Activated naive CD4-positive, alpha-beta T cell treated with anti-CD3 and anti-CD28 coated beads for 36 hours (primary cell): ENCODE measurements around the gene INHBC. TPM values are rescaled to one million over a fixed set of nuclear protein-coding genes. Genes with fewer than 3 reads are reported as not detected.

ENCODE experiments used
- CTCF ChIA-PET: fragments of 350-600 bp; sonication (Branson Sonifier 250); formaldehyde crosslinking; loops from one replicate; lab custom pipeline; 2021; ENCODE audit warnings: antibody characterized with exemption; lab: Charles Lee
- DNase-seq: peaks from one replicate; pipeline ENCODE4 v3.0.0-alpha.2; 2020
- H3K27ac Mint-ChIP-seq: one replicate; pipeline ENCODE4 v1.8.0; 2021; ENCODE audit warnings: mild to moderate bottlenecking, mixed read lengths
- H3K27me3 Mint-ChIP-seq: one replicate; pipeline ENCODE4 v1.8.0; 2021; ENCODE audit warnings: low read depth, mixed read lengths
- H3K36me3 Mint-ChIP-seq: one replicate; pipeline ENCODE4 v1.8.0; 2021; ENCODE audit warnings: low read depth, mixed read lengths
- H3K4me1 Mint-ChIP-seq: one replicate; pipeline ENCODE4 v1.8.0; 2021; ENCODE audit warnings: low read depth, mixed read lengths
- H3K4me3 Mint-ChIP-seq: one replicate; pipeline ENCODE4 v1.8.0; 2021; ENCODE audit warnings: mild to moderate bottlenecking, moderate library complexity, mixed read lengths
- H3K9me3 Mint-ChIP-seq: one replicate; pipeline ENCODE4 v1.8.0; 2021; ENCODE audit warnings: mixed read lengths
- intact Hi-C: fragments of 100-400 bp; cut with micrococcal nuclease; formaldehyde crosslinking; loops from one replicate; pipeline ENCODE4 v1.15.1; 2023
- total RNA-seq, 2 experiments: library from RNA; stranded (reverse); gene quantifications; one replicate each; pipeline ENCODE4 v1.2.3, GENCODE V29; 2021

The INHBC gene
- total RNA-seq, 2 experiments from 2014 or later, result not detected

DNA sequence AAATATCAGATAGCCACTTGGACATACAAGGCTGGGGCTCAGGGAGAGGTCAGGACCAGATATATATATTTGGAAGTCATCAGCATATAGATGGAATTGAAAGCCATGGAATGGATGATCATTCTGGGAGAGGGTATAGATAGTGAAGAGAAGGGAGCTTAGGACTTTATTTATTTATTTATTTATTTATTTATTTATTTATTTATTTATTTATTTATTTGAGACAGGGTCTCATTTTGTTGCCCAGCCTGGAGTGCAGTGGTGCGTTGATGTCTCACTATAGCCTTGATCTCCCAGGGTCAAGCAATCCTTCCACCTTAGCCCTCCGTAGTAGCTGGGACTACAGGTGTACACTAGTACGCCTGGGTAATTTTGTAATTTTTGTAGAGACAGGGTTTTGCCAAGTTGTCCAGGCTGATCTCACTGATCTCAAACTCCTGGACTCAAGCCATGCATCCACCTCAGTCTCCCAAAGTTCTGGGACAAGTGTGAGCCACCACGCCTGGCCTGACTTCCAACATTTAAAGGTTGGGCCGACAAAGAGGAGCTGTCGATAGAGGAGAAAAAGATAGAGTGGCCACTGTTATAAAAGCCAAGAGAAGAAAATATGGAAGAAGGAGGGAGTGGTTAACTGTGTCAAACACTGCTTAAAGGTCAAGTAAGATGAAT lies 11.8 kb downstream of the INHBC start:
- H3K4me3 Mint-ChIP-seq, result no peak overlapping the region
- intact Hi-C loops, result no loop called here
- H3K36me3 Mint-ChIP-seq, result no peaks in the 10 kb centered on the region

DNA sequence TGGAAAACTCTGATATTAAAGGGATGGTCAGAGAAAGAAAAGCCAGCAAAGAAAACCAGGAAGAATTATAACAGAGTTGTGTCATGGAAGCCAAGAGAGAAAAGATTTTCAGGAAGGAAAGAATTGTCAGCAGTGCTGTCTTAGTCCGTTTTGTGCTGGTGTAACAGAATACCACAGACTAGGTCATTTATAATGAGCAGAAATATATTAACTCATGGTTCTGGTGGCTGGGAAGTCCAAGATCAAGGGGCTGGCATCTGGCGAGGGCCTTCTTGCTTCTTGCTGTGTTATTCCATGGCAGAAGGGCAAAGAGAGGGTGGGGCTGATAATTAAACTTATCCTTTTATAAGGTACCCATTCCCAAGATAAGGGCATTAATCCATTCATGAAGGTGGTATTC lies 14.1 kb downstream of the INHBC start:
- H3K36me3 Mint-ChIP-seq, result no peaks in the 10 kb centered on the region
- no peak overlapping the region for H3K4me3 Mint-ChIP-seq
- CTCF ChIA-PET, result interaction anchor here (0.7 to 1.6 kb wide), 3 partner anchors 10 to 70 kb away, joined by 3 read pairs; no protein-coding TSS in a partner anchor
- DNase-seq, result no peak
- intact Hi-C loops, result no loop called here
- H3K27me3 Mint-ChIP-seq, result no peaks in the 10 kb centered on the region
- no peaks in the 10 kb centered on the region for H3K4me1 Mint-ChIP-seq
- no peak overlapping the region for H3K27ac Mint-ChIP-seq
- no peaks in the 10 kb centered on the region for H3K9me3 Mint-ChIP-seq

More for the DNA sequence above, 11.8 kb downstream of the INHBC start:
- peaks cover 4% of the 10 kb centered on the region for H3K9me3 Mint-ChIP-seq
- H3K4me1 Mint-ChIP-seq, result no peaks in the 10 kb centered on the region
- H3K27me3 Mint-ChIP-seq, result no peaks in the 10 kb centered on the region
- DNase-seq, result no peak
- no peak overlapping the region for H3K27ac Mint-ChIP-seq
- CTCF ChIA-PET, result interaction anchor here (0.5 to 2.8 kb wide), 4 partner anchors 12 to 202 kb away, joined by 3 to 11 read pairs (median 5); partner anchors contain the start of gene GLI1

DNA sequence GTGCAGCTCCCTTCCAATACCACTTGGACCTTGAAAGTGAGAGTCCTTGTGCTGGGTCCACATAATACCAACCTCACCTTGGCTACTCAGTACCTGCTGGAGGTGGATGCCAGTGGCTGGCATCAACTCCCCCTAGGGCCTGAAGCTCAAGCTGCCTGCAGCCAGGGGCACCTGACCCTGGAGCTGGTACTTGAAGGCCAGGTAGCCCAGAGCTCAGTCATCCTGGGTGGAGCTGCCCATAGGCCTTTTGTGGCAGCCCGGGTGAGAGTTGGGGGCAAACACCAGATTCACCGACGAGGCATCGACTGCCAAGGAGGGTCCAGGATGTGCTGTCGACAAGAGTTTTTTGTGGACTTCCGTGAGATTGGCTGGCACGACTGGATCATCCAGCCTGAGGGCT lies 14.8 kb downstream of the INHBC start:
- H3K9me3 Mint-ChIP-seq, result no peaks in the 10 kb centered on the region
- H3K27ac Mint-ChIP-seq, result no peak overlapping the region
- H3K4me3 Mint-ChIP-seq, result no peak overlapping the region
- no peaks in the 10 kb centered on the region for H3K27me3 Mint-ChIP-seq
- intact Hi-C loops, result no loop called here
- no peak for DNase-seq
- no peaks in the 10 kb centered on the region for H3K4me1 Mint-ChIP-seq
- H3K36me3 Mint-ChIP-seq, result no peaks in the 10 kb centered on the region
- CTCF ChIA-PET, result interaction anchor here (1.0 to 11.0 kb wide), 4 partner anchors 13 to 177 kb away, joined by 3 to 172 read pairs (median 18); no protein-coding TSS in a partner anchor

DNA sequence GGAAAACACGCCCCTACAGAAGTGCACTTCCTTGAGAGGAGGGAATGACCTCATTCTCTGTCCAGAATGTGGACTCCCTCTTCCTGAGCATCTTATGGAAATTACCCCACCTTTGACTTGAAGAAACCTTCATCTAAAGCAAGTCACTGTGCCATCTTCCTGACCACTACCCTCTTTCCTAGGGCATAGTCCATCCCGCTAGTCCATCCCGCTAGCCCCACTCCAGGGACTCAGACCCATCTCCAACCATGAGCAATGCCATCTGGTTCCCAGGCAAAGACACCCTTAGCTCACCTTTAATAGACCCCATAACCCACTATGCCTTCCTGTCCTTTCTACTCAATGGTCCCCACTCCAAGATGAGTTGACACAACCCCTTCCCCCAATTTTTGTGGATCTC lies 15.5 kb downstream of the INHBC start:
- Mint-ChIP-seq H3K4me1 (no peaks in the 10 kb centered on the region), H3K9me3 (no peaks in the 10 kb centered on the region), H3K4me3 (no peak overlapping the region), H3K36me3 (no peaks in the 10 kb centered on the region), H3K27ac (no peak overlapping the region), H3K27me3 (no peaks in the 10 kb centered on the region)
- CTCF ChIA-PET, result interaction anchor here (0.6 to 11.0 kb wide), 5 partner anchors 12 to 186 kb away, joined by 3 to 172 read pairs (median 34); no protein-coding TSS in a partner anchor
- no peak for DNase-seq
- intact Hi-C loops, result no loop called here

DNA sequence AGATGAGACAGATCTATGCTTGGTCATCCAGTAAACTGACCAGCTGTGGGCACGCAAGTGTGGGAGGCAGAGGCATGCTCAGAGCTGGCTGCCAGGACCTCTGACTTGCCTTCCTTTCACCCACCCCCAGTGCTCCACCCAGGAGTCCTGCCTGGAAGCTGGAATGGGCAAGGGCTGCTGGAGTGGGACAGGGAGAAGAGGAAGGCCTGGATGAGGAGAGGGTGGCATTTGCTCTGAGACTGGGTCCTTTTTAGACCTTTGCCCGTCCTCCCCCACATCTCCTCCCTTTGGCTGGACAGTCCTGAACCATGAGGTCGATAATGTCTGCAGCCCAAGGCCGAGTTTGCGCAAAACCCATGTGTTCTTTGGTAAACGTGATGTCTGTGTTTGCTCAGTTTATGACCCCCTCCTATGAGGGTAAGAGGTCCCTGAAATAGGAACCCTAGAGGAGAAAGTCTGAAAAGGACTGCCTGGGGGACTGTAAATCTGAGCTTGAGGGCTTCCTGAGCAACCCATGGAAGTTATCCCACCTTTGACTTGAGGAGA lies 16.7 kb downstream of the INHBC start:
- DNase-seq, result no peak
- Mint-ChIP-seq H3K9me3 (no peaks in the 10 kb centered on the region), H3K36me3 (no peaks in the 10 kb centered on the region), H3K4me3 (no peak overlapping the region), H3K27me3 (no peaks in the 10 kb centered on the region), H3K4me1 (peaks cover 10% of the 10 kb centered on the region), H3K27ac (no peak overlapping the region)
- CTCF ChIA-PET, result interaction anchor here (1.0 to 11.0 kb wide), 14 partner anchors 9 to 227 kb away, joined by 4 to 172 read pairs (median 10); partner anchors contain the start of gene INHBC
- intact Hi-C loops, result no loop called here

DNA sequence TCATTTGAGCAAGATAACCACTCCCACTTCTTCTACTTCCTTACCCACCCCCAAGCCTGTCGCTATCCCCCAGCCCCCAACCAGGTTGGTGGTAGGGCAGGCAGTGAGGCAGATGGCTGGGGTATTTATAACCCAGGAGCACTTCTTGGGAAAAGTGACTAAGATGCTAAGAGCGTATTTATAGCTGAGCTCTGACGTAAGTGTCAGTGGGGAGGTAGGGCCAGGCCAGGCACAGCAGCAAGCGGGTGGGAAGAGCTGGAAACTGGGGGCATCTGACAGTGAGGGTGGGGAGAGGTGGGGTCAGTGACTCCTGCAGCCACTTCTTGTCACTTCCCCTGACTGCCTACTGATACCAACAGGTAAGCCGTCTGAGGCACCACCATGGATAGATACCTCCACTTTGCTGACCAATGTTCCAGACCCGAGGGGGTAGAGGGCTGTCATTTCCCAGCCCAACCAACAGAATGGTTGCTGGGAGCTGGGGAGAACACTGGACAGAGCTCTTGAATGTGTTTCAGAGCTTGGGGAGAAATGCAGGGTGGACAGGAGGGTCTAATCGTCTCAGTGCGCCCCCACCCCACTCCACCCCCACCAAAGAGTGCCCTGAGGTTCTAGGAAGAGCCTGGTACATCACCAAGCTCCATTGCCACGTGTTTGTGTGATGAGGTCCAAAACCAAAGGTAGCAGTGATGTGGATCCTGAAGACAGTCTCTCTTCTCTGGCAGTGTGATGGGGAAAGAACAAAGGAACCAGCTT lies 17.8 kb downstream of the INHBC start:
- Mint-ChIP-seq H3K4me3 (no peak overlapping the region), H3K27ac (peak overlapping the region; percentile 19)

DNA sequence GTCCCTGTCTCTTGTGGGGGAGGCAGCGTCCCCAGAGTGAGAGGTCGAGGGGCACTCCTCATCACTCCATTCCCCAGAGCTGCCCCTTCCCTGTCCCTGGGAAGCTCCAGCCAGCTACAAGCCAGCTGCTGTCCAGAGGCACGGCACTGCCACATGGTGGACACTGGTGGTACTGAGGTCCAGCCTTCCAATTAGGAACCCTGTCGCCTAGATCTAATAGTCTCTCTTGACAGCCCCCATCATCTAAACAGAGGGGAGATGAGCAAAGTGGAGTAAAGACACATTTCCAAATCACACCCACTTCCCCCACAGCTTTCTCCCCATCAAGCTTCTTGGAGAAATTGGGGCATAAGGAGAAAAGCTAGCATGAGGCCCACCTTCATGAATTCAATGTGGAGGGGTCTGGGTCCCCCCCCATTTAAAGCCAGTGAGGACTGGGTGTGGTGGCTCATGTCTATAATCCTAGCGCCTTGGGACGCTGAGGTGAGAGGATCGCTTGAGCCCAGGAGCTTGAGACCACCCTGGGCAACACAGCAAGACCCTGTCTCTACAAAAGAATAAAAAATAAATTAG lies 18.4 kb downstream of the INHBC start:
- Mint-ChIP-seq H3K27ac (peak overlapping the region; percentile 19), H3K4me1 (peaks cover 17% of the 10 kb centered on the region), H3K27me3 (no peaks in the 10 kb centered on the region), H3K36me3 (no peaks in the 10 kb centered on the region), H3K4me3 (no peak overlapping the region), H3K9me3 (no peaks in the 10 kb centered on the region)
- intact Hi-C loops, result loop anchor here (1.0 kb wide), 2 partner anchors 146 to 190 kb away; no protein-coding TSS in a partner anchor
- CTCF ChIA-PET, result interaction anchor here (0.6 to 11.0 kb wide), 41 partner anchors 9 to 794 kb away, joined by 3 to 172 read pairs (median 5); partner anchors contain the start of gene INHBC
- peak; percentile 82 for DNase-seq

More for the DNA sequence above, 17.8 kb downstream of the INHBC start:
- no peaks in the 10 kb centered on the region for H3K27me3 Mint-ChIP-seq
- no peaks in the 10 kb centered on the region for H3K9me3 Mint-ChIP-seq
- no peak for DNase-seq
- no peaks in the 10 kb centered on the region for H3K36me3 Mint-ChIP-seq
- CTCF ChIA-PET, result interaction anchor here (0.7 to 11.0 kb wide), 39 partner anchors 10 to 793 kb away, joined by 3 to 172 read pairs (median 5); partner anchors contain the start of gene INHBC
- intact Hi-C loops, result no loop called here
- peaks cover 12% of the 10 kb centered on the region for H3K4me1 Mint-ChIP-seq

DNA sequence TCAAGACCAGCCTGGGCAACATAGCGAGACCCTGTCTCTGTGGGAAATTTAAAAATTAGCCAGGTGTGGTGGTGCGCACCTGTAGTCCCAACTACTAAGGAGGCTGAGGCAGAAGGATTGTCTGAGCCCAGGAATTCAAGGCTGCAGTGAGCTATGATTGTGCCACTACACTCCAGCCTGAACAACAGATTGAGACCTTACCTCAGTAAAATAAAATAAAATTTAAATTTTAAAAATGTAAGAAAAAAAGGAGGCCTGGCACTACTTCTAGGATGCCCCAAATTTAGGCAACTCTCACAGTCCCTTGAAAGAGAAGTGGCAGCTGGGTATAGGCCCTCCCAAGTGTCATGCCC lies 19.6 kb downstream of the INHBC start:
- DNase-seq, result no peak
- Mint-ChIP-seq H3K4me3 (peak overlapping the region; percentile 74), H3K36me3 (no peaks in the 10 kb centered on the region), H3K4me1 (peaks cover 25% of the 10 kb centered on the region), H3K27ac (peak overlapping the region; percentile 46), H3K27me3 (no peaks in the 10 kb centered on the region), H3K9me3 (no peaks in the 10 kb centered on the region)
- CTCF ChIA-PET, result interaction anchor here (0.6 to 11.0 kb wide), 12 partner anchors 21 to 267 kb away, joined by 3 to 172 read pairs (median 10); partner anchors contain the start of gene INHBC
- intact Hi-C loops, result no loop called here

DNA sequence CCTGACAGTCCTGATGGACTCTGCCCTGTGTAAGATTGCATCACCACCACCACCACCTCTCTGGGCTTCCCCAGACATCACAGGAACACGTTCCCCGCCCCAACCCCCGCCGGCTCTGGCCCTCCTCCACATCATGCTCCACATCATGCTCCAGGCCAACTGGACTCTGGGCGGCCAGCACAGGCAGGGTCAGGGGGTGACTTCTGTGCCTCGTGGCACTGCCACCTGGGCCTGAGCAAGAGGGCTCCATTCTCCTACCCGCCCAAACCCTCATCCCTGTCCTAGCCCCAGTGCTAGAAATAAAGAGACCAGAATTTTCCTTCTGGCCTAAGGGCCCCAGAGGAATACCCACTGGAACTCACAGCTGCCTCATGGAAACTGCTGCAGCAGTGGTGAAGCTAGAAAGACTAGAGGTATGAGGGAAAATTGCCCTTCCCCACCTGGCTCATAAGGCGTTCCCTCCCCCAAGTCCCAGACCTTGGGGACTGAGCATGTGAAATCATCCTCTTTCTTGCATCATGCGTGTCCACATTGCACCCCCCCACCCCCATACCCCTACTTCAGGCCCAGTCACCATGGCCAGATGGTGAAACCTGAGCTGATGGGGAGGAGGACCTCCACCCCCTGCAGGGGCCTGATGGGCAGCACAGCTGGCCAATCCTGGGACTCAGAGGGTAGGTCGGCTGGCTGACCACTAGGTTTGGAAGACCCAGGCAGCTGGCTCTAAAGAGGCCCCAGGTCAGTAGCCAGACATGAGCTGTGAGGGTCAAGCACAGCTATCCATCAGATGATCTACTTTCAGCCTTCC lies 20.2 kb downstream of the INHBC start, which contains the start of gene INHBE:
Gene INHBE, plus strand, starts transcription at position 742 of the 808 bp plus-strand sequence. CDS start 230 bp downstream, outside the sequence.
- Mint-ChIP-seq H3K27me3 (no peaks in the 10 kb centered on the region), H3K36me3 (no peaks in the 10 kb centered on the region), H3K9me3 (no peaks in the 10 kb centered on the region), H3K27ac (peak within 1 kb of the TSS; percentile 46), H3K4me1 (peaks cover 25% of the 10 kb centered on the region), H3K4me3 (peak within 1 kb of the TSS; percentile 74)
- DNase-seq, result peak; percentile 54
- intact Hi-C loops, result loop anchor here (5.0 kb wide), 1 partner anchor 443 kb away; no protein-coding TSS in a partner anchor
- CTCF ChIA-PET, result interaction anchor here (0.6 to 11.0 kb wide), 23 partner anchors 10 to 254 kb away, joined by 3 to 172 read pairs (median 5); partner anchors contain the start of gene INHBC

DNA sequence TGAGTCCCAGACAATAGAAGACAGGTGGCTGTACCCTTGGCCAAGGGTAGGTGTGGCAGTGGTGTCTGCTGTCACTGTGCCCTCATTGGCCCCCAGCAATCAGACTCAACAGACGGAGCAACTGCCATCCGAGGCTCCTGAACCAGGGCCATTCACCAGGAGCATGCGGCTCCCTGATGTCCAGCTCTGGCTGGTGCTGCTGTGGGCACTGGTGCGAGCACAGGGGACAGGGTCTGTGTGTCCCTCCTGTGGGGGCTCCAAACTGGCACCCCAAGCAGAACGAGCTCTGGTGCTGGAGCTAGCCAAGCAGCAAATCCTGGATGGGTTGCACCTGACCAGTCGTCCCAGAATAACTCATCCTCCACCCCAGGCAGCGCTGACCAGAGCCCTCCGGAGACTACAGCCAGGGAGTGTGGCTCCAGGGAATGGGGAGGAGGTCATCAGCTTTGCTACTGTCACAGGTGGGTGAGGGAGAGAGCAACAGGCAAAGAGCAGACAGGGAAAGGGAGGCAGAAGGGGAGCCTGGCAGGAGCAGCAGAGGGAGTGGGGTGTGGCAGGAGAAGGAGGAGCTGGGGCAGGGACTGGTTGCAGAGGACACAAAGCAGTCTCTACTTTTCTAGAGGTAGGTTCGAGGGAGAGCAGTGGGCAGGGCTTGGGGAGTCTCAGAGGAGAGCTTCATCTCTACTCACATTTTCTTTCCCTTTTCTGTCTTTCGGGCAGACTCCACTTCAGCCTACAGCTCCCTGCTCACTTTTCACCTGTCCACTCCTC lies 21.0 kb downstream of the INHBC start:
- Mint-ChIP-seq H3K4me3 (peak overlapping the region; percentile 74), H3K9me3 (no peaks in the 10 kb centered on the region), H3K27ac (no peak overlapping the region), H3K36me3 (no peaks in the 10 kb centered on the region), H3K4me1 (peaks cover 30% of the 10 kb centered on the region), H3K27me3 (peaks cover 3% of the 10 kb centered on the region)
- CTCF ChIA-PET, result interaction anchor here (0.6 to 11.0 kb wide), 38 partner anchors 10 to 255 kb away, joined by 3 to 172 read pairs (median 4); partner anchors contain the start of gene INHBC
- no peak for DNase-seq
- intact Hi-C loops, result loop anchor here (5.0 kb wide), 1 partner anchor 442 kb away; no protein-coding TSS in a partner anchor
